SIG-M5 treated with dmso at 0.1 percent for 504 hours (cell line): Measurements from ENCODE around the gene PRRG1.
"Not testable (repeated sequence)": the region's sequence is repeated elsewhere in the genome, so short reads cannot be mapped to it uniquely, and the experiment has no call there.

Source experiments
- DNase-seq: peaks from one replicate; lab custom pipeline; 2025; ENCODE audit not compliant: unreplicated experiment; lab: John Stamatoyannopoulos, UW

PRRG1 gene

DNA sequence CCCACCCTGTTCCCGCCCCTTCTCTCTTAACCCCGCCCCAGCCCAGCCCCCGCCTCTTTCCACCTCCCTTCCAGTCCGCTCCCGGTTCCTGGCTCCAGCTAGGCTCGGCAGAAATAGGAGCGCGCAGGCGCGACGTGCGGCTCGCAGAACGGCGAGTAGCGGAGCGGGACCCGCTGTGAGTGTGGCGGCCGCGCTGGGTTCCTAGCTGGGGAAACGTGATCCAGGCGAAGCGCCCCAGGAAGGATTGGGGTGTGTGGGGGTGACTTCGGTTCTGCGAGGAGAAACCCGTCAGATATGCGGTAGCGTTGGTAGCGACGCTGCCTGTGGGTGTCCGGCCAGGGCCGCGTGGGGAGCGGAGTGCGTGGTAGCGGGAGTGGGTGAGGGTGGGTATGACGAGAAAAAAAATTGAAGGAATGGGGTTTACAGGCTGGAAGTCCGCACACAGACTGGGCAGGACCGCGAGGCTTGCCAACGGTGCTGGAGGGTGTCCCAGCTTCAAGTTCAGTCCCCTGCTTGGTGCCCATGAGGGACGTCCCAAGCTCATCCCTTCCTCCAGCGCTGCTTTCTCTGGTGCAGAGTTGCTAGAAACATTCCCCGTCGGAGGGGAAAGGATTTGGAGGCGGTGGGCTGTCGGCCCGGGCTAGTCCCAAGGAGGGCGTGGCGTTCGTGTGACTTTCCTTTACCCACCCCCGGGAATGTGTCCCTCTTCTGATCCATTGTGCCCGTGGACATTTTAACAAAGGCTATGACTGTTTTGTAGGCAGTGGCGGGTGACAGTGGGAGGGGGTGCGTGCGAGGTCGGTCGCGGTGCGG, at the start of gene PRRG1:
Gene PRRG1, plus strand, starts transcription at position 144 of the 813 bp plus-strand sequence. CDS start 56,886 bp downstream, outside the sequence.
- peak; percentile 7 for DNase-seq

DNA sequence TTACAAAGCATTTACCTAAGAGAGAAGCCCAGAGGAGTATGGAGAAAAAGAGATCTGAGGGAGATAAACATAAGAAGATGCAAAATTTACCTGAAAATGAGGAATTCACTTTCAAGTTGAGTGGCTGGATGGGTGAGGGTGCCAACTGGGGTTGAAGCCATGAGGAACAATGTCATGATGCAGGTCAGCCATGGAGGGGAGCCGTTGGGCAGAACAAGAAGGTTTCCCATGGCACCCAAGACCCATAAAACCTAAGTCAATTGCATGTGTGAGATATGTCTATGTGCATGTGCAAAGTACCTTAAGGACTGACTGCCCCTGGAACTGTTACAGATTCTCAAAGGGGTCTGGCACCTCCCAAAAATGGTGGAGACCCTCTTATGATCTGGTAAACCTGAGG, 46.6 kb upstream of the PRRG1 start:
- DNase-seq: no peak

GRCh38 chrX:37305238-37305637, 43.9 kb upstream of the PRRG1 start:
- DNase-seq: not testable (repeated sequence)

DNA sequence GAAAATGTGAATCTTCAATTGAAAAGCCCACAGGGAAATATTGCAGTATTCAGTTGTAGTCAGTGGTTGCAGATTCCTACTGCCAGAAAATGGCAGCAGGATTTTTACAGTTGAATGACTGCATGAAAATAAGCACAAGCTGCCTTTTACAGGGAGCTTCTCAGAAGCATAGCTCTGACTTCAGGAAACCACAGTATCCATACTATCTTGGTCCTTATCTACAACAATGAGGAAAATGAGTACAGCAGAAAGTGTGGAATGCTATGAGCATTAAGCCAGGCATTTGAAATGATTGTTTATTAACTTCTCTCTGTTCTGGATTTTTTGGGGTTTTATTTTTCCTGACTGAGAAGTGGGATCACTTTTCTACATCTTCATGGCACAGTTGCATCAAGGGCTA, 34.6 kb upstream of the PRRG1 start:
- DNase-seq: no peak

GRCh38 chrX:37315511-37316248, 33.5 kb upstream of the PRRG1 start:
- DNase-seq: no peak

- DNase-seq: no peak
Observed at GRCh38 chrX:37320541-37321203, 28.5 kb upstream of the PRRG1 start.

- no peak for DNase-seq
Observed at GRCh38 chrX:37330642-37331041, 18.5 kb upstream of the PRRG1 start.

GRCh38 chrX:37331546-37331945, 17.6 kb upstream of the PRRG1 start:
- no peak for DNase-seq

- DNase-seq: no peak
Observed at GRCh38 chrX:37332055-37332454, 17.1 kb upstream of the PRRG1 start.

DNA sequence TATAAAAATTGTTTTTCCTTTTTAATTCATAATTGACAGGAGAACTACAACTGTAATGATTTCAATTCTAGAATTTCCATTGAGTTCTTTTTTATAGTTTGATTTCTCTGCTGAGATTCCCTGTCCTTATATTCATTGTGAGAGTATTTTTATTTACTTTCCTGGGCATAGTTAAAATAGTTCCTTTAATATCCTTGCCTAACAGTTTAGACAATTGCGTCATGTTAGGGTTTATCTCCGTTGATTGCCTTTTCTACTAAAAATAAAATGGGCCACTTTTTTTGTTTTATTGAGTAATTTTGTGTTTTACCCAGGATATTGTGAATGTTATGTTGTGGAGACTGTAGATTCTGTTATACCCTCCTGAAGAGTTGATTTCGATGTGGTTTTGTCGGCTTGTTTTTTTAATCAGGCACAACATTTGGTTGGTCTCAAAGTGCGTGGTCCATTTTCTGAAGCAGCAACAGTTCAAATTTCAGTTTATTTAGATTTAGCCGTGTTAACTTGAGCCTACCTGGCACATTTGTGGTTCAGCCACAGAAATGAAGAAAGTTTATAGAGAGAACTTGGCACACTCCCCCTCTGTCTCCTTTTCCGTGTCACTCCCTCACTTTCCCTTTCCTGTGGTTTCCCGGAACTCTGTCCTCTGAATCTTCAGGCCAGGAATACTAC, 16.0 kb upstream of the PRRG1 start:
- DNase-seq: no peak

DNA sequence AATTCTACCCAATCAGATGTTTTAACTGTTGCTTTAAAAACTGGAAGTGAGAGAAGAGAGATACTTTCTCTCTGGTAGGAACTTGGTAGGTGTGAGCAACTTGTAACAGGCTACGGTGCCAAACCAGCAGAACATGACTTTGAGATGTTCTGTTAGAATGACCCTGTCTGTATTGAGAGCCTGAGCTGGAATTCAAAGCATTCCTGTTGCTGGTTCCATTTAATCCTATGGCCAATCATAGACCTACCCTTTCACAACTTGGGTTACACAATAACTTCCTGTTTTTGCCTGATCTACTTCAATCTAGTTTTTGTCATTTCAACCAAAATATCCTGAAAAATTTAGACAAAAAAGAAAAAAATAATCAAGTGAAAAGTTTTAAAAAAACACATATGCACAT, 1.7 kb upstream of the PRRG1 start:
- peak; percentile 3 for DNase-seq

DNA sequence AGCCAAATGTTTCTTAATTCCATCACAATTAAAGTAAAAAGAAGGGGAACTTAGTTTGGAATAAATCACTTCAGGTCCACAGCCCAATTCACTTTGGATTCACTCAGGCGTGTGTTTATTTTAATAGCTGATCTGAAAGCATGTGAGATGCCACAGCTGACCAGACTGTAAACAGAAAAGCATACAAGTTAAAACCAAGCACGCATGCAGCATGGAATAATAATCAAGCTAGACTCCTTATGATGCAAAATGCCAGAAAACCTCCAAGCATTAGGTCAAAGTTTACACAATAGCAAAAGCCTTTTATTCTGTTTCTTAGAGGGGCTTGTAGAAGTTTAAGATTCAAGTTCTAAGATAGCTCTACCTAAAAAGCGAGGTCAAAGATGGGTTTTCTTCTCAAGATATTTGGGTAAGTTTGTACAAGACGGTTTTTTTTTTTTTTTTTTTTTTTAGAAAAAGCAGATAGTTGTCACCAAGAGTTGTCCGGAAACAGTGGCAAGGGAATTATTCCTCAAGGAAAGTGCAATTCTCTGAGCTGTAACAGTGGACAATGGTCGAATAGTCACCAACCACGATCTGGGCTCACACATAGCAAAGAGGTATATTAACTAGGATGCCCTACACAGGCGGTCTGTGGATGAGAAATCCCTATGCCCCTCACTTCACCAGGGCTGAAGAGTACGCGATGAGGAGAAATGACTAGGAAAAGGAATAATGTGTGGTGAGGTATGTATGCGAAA, 763 bp upstream of the PRRG1 start:
- DNase-seq: no peak

- DNase-seq: no peak
Observed at GRCh38 chrX:37348971-37349220, 268 bp upstream of the PRRG1 start.

GRCh38 chrX:37350034-37350365, 836 bp downstream of the PRRG1 start:
- no peak for DNase-seq

- DNase-seq: no peak
Observed at GRCh38 chrX:37353646-37354045, 4.5 kb downstream of the PRRG1 start.

DNA sequence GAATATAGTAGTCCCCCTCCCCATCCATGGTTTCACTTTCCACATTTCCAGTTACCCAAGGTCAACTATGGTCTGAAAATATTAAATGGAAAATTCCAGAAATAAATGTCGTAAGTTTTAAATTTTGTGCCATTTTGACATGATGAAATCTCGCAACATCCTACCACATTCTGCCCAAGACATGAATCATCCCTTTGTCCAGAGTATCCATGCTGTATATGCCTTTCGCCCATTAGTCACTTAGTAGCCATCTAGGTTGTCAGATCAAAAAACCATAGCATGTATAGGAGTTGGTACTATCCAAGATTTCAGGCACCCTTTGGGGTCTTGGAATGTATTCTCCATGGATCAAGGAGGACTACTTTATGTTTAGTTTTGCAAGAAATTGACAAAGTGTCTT, 8.3 kb downstream of the PRRG1 start:
- DNase-seq: no peak

- no peak for DNase-seq
Observed at GRCh38 chrX:37361596-37361995, 12.4 kb downstream of the PRRG1 start.

DNA sequence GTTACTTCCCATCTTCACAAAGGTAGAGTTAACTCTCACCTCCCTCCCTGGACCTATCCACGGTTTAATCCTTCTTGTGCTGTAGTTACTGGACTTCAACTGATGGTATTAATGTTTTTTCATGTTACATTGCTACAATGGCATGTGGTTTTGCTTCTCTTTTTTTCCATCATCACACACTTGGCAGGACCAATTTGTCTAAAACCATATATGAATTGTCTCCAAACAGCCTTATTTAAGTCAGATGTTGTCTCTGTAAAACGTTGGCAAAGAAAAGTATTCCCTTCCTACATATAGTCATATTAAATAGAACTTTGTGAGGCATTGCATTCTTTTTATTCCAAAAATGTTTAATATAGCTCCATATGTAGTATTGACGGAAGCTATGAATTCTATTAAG, 15.5 kb downstream of the PRRG1 start:
- no peak for DNase-seq

DNA sequence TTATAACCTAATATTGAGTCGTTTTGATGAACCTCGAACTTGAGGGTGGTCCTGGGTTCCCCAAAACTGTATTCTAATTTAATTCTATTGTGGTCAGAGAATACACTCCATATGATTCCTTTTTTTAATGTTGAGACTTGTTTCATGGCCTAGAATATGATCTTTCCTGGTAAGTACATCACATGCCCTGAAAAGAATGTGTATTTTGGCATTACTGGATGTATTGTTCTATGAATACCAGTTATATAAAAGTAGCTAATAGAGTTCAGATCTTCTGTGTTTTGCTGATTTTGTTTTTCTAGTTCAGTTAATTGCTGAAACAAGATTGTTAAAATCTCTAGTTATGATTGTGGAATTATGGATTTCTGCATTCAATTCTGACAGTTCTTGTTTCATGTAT, 18.8 kb downstream of the PRRG1 start:
- no peak for DNase-seq

GRCh38 chrX:37370499-37371141, 21.5 kb downstream of the PRRG1 start:
- DNase-seq: no peak

GRCh38 chrX:37371578-37371991, 22.4 kb downstream of the PRRG1 start:
- no peak for DNase-seq
